ENCODE results near the gene CCDC88C.

- TF ChIP-seq POLR2A (IDR thresholded peaks at IDR 0.05; ENCODE audit: low read length) = no peak
- no peak for TF ChIP-seq GATA1 (IDR thresholded peaks at IDR 0.05; ENCODE audit: low read depth, low read length)
These were observed 163.2 kb downstream of the CCDC88C start for GRCh38 chr14:91254461-91254860.
